Stomach smooth muscle (tissue), 2 donors: ENCODE measurements around the gene RBP3.
A peak's percentile ranks its signal among the peaks of the same experiment; 100 is the strongest.

Experiments
- H3K27ac ChIP-seq: one replicate; pipeline ENCODE4 v1.7.0; 2013; ENCODE audit warnings: mild to moderate bottlenecking, low read length, inconsistent platforms
- H3K27me3 ChIP-seq, 2 donors: one replicate each; pipeline ENCODE4 v1.7.0; 2013; ENCODE audit warnings: low read length in 2 of 2; ENCODE audit not compliant: insufficient read depth in 2 of 2, control insufficient read depth in 1 of 2
- H3K36me3 ChIP-seq, 2 donors: one replicate each; pipeline ENCODE4 v1.7.0; 2013; ENCODE audit warnings: low read length in 2 of 2; ENCODE audit not compliant: control insufficient read depth in 2 of 2, insufficient read depth in 2 of 2
- H3K4me1 ChIP-seq: one replicate; pipeline ENCODE4 v1.7.0; 2013; ENCODE audit warnings: low read length; ENCODE audit not compliant: control insufficient read depth, insufficient read depth
- H3K4me3 ChIP-seq, 2 donors: one replicate each; pipeline ENCODE4 v1.7.0; 2013; ENCODE audit warnings: low read length in 2 of 2
- H3K9ac ChIP-seq, 2 donors: one replicate each; pipeline ENCODE4 v1.7.0; 2013; ENCODE audit warnings: low read length in 2 of 2, mild to moderate bottlenecking in 1 of 2
- H3K9me3 ChIP-seq, 2 donors: one replicate each; pipeline ENCODE4 v1.7.0; 2013; ENCODE audit warnings: low read length in 2 of 2; ENCODE audit not compliant: control insufficient read depth in 2 of 2
- donor health status: healthy.
- donor health status: Pancreatic carcinoma.

RBP3 gene

DNA sequence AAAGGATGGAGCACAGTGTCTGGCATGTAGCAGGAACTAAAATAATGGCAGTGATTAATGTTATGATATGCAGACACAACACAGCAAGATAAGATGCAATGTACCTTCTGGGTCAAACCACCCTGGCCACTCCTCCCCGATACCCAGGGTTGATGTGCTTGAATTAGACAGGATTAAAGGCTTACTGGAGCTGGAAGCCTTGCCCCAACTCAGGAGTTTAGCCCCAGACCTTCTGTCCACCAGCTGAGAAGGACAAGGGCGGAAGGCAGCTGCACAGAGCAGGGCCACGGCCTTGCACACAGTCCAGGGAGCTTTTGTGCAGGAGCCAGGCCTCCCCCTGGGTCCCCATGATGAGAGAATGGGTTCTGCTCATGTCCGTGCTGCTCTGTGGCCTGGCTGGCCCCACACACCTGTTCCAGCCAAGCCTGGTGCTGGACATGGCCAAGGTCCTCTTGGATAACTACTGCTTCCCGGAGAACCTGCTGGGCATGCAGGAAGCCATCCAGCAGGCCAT is at the start of gene RBP3:
RBP3 (plus strand) TSS at position 226 of the 514 bp plus-strand sequence; CDS start at position 348, 122 bp downstream.
- no peaks in the 10 kb centered on the region for H3K36me3 ChIP-seq
- no peaks in the 10 kb centered on the region for H3K27me3 ChIP-seq
- H3K4me3 ChIP-seq, result no peak within 1 kb of the TSS
- H3K27ac ChIP-seq, result no peak within 1 kb of the TSS
- H3K9me3 ChIP-seq, result no peaks in the 10 kb centered on the region
- H3K9ac ChIP-seq, result no peak within 1 kb of the TSS
- H3K4me1 ChIP-seq, result no peaks in the 10 kb centered on the region

DNA sequence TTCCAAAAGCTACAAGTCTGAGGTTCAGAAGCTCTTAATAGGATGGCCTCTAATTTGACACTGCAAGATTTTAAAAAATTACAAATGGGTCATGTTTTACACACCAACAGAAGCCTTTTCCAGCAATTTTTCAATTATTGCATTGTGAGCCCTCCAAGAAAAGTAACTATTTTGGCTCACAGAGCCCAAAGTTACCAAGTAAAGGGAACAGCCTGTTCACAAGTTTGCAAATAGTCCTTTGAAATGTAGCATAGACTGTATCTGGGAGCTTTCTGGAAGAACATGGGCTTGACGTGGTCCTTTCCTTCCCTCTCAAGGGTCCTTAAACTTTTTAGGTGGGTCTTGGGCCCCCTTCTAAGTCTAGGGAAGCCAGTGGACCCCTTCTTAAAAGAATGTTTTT is 49.4 kb upstream of the RBP3 start:
- H3K9ac ChIP-seq, result no peak overlapping the region
- H3K9me3 ChIP-seq, result no peaks in the 10 kb centered on the region
- no peaks in the 10 kb centered on the region for H3K36me3 ChIP-seq
- peaks cover 17 to 22% of the 10 kb centered on the region in 2 donors for H3K27me3 ChIP-seq
- H3K4me3 ChIP-seq, result no peak overlapping the region
- H3K4me1 ChIP-seq, result peaks cover 14% of the 10 kb centered on the region
- no peak overlapping the region for H3K27ac ChIP-seq

DNA sequence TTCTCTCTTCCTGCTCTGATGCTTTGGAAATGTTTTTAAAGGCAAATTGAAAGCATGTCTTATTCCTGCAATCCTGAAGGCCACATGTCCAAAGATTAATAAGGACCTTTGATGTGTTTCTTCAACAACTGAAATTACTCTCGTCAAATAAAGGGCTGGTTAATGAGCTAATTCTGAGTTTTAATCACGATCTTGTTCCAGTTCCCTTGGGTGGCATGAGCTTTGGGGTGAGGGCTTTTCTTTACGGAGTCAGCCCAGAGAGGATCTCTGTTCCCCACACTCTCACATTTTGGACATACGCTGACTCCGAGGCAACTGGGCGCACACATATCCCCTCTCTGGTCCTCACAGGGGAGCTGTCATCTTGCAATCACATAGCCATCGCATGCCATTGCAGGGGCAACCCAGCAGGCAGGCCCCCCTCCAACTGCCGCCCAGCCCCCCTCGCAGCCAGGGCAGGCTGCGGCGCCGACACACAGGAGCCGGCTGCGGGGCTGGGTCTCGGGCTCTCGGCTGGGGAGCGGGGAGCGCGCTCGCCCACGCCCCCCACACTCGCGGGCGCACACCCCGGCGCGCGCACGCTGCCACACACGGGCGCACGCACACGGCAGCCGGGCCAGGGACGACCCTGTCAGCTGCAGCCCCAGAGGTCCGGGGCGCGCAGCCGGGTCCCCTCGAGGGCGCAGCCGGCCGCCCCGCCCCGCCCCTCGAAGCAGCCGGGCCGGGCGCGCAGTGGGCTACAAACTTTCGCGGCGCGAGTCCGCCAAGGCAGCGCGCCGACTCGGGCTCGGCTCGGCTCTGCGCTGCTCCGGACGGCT is 48.3 kb upstream of the RBP3 start, which contains the start of gene GDF10:
GDF10 (plus strand) TSS at position 587 of the 818 bp plus-strand sequence. CDS start 455 bp downstream, outside the sequence.
- Histone ChIP-seq H3K27me3 (peaks cover 17 to 22% of the 10 kb centered on the region in 2 donors), H3K27ac (no peak within 1 kb of the TSS), H3K9ac (peak within 1 kb of the TSS in 1 of 2 donors; percentile 2), H3K9me3 (no peaks in the 10 kb centered on the region), H3K4me1 (peaks cover 14% of the 10 kb centered on the region), H3K4me3 (peak within 1 kb of the TSS; percentile 16 to 60), H3K36me3 (no peaks in the 10 kb centered on the region)

DNA sequence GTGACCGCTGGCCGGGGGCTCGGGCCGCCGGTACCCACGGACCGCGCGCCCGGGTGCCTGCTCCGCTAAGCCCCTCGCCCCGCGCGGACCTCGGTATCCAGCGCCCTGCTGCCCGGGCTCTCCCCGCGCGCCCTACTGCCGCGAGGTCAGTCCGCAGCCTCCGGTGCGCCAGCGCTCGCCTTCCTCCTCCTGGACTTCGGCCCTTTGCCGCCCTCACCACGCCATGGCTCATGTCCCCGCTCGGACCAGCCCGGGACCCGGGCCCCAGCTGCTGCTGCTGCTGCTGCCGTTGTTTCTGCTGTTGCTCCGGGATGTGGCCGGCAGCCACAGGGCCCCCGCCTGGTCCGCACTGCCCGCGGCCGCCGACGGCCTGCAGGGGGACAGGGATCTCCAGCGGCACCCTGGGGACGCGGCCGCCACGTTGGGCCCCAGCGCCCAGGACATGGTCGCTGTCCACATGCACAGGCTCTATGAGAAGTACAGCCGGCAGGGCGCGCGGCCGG is 47.7 kb upstream of the RBP3 start:
- H3K27ac ChIP-seq, result no peak overlapping the region
- no peak overlapping the region for H3K9ac ChIP-seq
- H3K27me3 ChIP-seq, result peaks cover 20 to 24% of the 10 kb centered on the region in 2 donors

DNA sequence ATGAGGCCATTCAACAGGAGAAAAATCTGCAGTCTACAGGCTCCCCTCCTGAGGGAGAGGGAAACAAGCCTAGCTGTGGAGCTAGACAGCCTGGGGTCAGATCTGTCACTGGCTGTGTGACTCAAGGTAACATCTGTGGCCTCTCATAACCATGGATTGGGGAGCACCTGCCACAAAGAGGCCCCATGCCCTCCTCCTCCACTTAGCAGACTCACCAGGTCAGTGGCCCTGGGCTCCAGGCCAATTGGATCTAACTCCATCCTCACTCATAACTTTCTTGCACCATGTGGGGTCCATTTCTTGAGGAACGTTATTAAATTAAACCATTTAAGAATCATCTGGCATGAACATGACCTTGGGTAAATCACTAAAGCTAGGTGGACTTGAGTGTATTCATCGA is 46.3 kb upstream of the RBP3 start:
- Histone ChIP-seq H3K4me3 (peak overlapping the region in 1 of 2 donors; percentile 60), H3K27ac (no peak overlapping the region)

More for the DNA sequence above, 47.7 kb upstream of the RBP3 start:
- Histone ChIP-seq H3K9me3 (no peaks in the 10 kb centered on the region), H3K36me3 (no peaks in the 10 kb centered on the region), H3K4me1 (peaks cover 14% of the 10 kb centered on the region), H3K4me3 (peak overlapping the region; percentile 16 to 60)

DNA sequence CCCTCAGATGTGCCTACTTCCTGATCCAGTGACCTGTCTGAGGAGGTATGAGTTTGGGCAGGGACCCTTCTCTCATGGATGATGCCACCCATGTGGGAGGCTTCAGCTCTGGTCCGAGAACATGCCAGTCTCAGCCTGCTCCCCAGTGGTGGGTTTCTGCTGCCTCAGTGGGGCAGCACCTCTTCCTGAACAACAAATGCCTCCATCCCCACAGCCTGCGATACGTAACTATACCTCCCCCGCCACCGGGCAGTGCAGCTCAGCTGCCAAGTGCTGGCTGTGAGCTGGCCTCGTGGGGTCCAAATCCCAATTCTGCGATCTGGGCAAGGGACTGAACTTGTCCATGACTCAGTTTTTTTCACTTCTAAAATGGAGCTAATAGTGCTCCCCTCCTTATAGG is 45.1 kb upstream of the RBP3 start:
- Histone ChIP-seq H3K27ac (no peak overlapping the region), H3K9me3 (no peaks in the 10 kb centered on the region), H3K4me3 (no peak overlapping the region), H3K36me3 (no peaks in the 10 kb centered on the region), H3K4me1 (peaks cover 11% of the 10 kb centered on the region), H3K27me3 (peaks cover 23 to 25% of the 10 kb centered on the region in 2 donors), H3K9ac (no peak overlapping the region)

More for the DNA sequence above, 46.3 kb upstream of the RBP3 start:
- no peaks in the 10 kb centered on the region for H3K9me3 ChIP-seq
- no peaks in the 10 kb centered on the region for H3K36me3 ChIP-seq
- H3K27me3 ChIP-seq, result peaks cover 21 to 25% of the 10 kb centered on the region in 2 donors
- peaks cover 11% of the 10 kb centered on the region for H3K4me1 ChIP-seq
- H3K9ac ChIP-seq, result no peak overlapping the region

DNA sequence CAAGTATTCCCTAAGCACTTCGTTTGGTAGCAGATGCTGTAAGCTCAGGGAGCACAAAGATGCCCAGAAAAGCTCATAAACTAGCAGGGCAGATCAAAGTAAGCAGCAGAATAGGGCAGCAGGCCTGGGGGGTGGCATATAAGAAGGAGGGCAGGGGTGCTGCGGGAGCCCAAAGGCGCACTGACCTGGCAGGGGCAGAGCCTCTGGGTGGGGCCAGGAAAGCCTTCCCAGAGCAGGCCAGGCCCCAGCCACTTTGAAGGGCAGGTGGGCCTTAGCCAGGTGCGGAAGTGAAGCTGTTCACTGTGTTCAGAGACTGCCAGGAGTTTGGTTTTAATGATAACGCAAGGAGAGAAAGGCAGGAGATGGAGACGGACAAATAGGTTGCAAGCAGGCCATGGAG is 44.3 kb upstream of the RBP3 start:
- Histone ChIP-seq H3K4me3 (no peak overlapping the region), H3K27me3 (peaks cover 25 to 26% of the 10 kb centered on the region in 2 donors), H3K4me1 (peaks cover 11% of the 10 kb centered on the region), H3K9me3 (no peaks in the 10 kb centered on the region), H3K27ac (no peak overlapping the region), H3K9ac (no peak overlapping the region), H3K36me3 (no peaks in the 10 kb centered on the region)

DNA sequence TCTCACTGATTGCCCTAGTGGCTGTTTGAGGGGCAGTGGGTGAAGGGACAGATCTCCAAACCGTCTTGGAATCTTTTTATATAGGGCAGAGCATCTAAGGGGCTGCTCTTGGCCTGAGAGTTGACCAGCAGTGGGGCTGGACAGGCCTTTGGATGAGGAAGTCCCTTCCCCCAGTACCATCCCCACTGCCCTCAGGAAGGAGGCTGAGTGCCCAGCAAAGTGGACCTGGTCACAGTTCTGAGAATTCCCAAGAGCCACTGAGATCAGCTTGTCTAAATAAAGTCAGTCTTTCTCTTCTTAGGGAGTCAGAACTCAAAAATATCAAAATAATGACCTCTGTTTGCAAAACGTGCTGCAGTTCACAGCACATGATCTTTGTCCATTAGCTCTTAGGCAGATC is 42.6 kb upstream of the RBP3 start:
- no peak overlapping the region for H3K9ac ChIP-seq
- no peak overlapping the region for H3K4me3 ChIP-seq
- no peak overlapping the region for H3K27ac ChIP-seq
- no peaks in the 10 kb centered on the region for H3K36me3 ChIP-seq
- H3K27me3 ChIP-seq, result peaks cover 16 to 26% of the 10 kb centered on the region in 2 donors
- peaks cover 4% of the 10 kb centered on the region for H3K4me1 ChIP-seq
- H3K9me3 ChIP-seq, result no peaks in the 10 kb centered on the region

DNA sequence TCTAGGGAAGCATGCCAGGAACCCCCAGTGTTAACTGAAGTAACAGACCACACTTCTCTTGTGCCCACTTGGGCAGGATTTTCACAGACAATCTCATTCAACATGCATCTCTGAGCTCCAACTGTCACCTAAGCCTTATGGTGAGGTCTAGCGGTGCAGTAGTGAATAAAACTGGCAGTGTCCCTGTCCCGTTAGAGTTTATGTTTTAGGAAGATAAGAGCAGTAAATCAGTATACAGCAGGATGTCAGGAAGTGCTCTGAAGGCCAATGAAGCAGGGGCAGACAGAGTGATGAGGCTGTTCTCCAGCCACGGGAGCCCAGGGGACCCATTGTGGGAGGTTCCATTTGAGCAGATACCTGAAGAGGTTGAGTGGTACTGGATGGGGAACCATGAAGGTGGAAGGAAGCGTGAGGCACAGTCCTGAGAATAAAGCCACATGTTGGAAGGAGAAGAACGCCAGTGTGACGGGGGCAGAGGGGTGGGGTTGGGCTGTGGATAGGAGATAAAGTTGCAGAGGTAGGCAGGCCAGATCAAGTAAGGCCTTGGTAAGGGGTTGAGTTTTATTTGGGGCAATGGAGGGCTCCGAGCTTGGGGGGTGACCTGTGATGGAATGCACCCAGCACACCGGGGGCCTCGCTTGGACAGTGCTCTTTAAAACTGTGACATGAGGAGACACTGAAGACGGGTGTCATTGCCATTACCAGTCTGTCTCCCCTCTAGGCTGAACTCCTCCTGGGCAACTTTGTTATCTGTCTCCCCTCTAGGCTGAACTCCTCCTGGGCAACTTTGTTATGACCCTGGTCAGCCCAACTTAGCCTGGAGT is 41.6 kb upstream of the RBP3 start:
- peaks cover 6 to 18% of the 10 kb centered on the region in 2 donors for H3K27me3 ChIP-seq
- no peak overlapping the region for H3K9ac ChIP-seq
- H3K27ac ChIP-seq, result no peak overlapping the region

DNA sequence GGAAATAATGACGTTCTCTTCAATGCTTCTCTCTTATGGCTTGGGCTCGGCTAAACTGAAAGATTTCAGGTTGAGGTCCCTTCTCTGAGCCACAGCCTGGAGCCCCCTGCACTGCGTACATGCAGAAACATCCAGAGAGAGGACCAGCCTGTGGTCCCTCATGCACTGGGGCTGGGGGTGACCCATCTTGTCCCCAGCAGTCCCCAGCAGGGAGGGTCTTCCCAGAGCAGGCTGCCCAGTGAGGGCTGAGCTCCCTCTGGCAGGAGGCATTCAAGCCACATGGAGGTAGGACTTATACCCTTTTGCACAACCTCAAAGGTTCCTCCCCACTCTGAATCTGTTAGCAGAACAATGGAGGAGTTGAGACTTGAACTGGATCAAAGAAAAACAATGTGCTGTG is 40.8 kb upstream of the RBP3 start:
- Histone ChIP-seq H3K27ac (no peak overlapping the region), H3K36me3 (no peaks in the 10 kb centered on the region), H3K27me3 (peaks cover 3 to 13% of the 10 kb centered on the region in 2 donors), H3K4me3 (no peak overlapping the region), H3K9ac (no peak overlapping the region), H3K9me3 (no peaks in the 10 kb centered on the region), H3K4me1 (peaks cover 4% of the 10 kb centered on the region)

More for the DNA sequence above, 41.6 kb upstream of the RBP3 start:
- H3K4me3 ChIP-seq, result no peak overlapping the region
- no peaks in the 10 kb centered on the region for H3K36me3 ChIP-seq
- peaks cover under 1% of the 10 kb centered on the region for H3K4me1 ChIP-seq
- H3K9me3 ChIP-seq, result no peaks in the 10 kb centered on the region
